ENCODE measurements around the gene RNU2-1.
"Not testable (repeated sequence)": the region's sequence is repeated elsewhere in the genome, so short reads cannot be mapped to it uniquely, and the experiment has no call there.

RNU2-1 gene

DNA sequence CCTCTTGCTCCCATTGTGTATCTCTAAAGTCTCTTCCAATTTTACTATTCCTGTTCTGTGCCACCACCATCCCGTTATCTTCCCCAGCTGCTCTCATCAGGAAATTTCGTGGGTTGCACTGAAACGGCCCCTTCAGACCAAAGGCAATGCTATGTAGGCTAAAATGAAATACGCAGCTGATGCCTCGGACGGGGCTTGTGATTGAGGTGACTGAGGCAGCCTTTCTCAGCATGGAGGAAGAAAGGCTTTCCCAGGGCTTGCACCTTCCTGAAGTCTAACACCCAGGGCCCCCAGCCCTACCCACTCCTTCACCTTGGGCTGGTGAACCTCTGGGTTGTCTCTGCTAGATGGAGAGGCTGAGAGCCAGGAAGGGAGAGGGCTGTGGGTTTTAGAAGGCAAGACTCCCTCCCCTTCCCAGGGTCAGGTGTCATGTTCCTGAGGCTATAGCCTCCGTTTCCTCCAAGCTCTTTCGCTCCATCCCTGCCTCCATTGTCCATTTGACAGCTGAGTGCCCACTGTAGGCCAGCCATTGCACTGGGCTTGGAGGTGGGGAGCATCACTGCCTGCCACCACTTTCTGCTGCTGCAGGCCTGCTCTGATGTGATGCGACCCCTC, 13.2 kb downstream of the RNU2-1 start:
- Mint-ChIP-seq H3K36me3 (peaks cover 66% of the 10 kb centered on the region), H3K9me3 (no peaks in the 10 kb centered on the region), H3K4me3 (no peak overlapping the region), H3K4me1 (peaks cover 12% of the 10 kb centered on the region), H3K27ac (peak overlapping the region; percentile 58)
- ATAC-seq (no peak), DNase-seq (ENCODE audit: low spot score in 2 of 2) (peak in 1 of 2 donors; percentile 44)

GRCh38 chr17:43219746-43220380, 13.9 kb downstream of the RNU2-1 start:
- peak overlapping the region; percentile 53 for H3K27ac Mint-ChIP-seq
- no peak overlapping the region for H3K4me3 Mint-ChIP-seq
- no peaks in the 10 kb centered on the region for H3K9me3 Mint-ChIP-seq
- peaks cover 71% of the 10 kb centered on the region for H3K36me3 Mint-ChIP-seq
- ATAC-seq (no peak), DNase-seq (ENCODE audit: low spot score in 2 of 2) (peak in 1 of 2 donors; percentile 32)
- peaks cover 15% of the 10 kb centered on the region for H3K4me1 Mint-ChIP-seq

GRCh38 chr17:43219001-43219400, 14.8 kb downstream of the RNU2-1 start:
- Mint-ChIP-seq H3K27ac (peak overlapping the region; percentile 53), H3K36me3 (peaks cover 71% of the 10 kb centered on the region), H3K4me1 (peaks cover 16% of the 10 kb centered on the region), H3K9me3 (no peaks in the 10 kb centered on the region), H3K4me3 (no peak overlapping the region)
- peak in 1 of 2 donors; percentile 30 for DNase-seq (ENCODE audit: low spot score in 2 of 2)
- no peak for ATAC-seq

- Mint-ChIP-seq H3K4me1 (peaks cover 29% of the 10 kb centered on the region), H3K36me3 (peaks cover 63% of the 10 kb centered on the region), H3K9me3 (no peaks in the 10 kb centered on the region), H3K27ac (peak overlapping the region; percentile 53), H3K4me3 (no peak overlapping the region)
- DNase-seq (ENCODE audit: low spot score in 2 of 2) (no peak), ATAC-seq (peak; percentile 44)
These were observed 16.1 kb downstream of the RNU2-1 start for GRCh38 chr17:43217614-43218087.

GRCh38 chr17:43216762-43217613, 16.8 kb downstream of the RNU2-1 start:
- peaks cover 62% of the 10 kb centered on the region for H3K36me3 Mint-ChIP-seq
- ATAC-seq: no peak

GRCh38 chr17:43216369-43216761, 17.4 kb downstream of the RNU2-1 start:
- Mint-ChIP-seq H3K9me3 (no peaks in the 10 kb centered on the region), H3K4me1 (peaks cover 38% of the 10 kb centered on the region), H3K4me3 (no peak overlapping the region), H3K27ac (peak overlapping the region; percentile 50), H3K36me3 (peaks cover 63% of the 10 kb centered on the region)
- ATAC-seq (no peak), DNase-seq (ENCODE audit: low spot score in 2 of 2) (no peak)

More at GRCh38 chr17:43216762-43217613, 16.8 kb downstream of the RNU2-1 start:
- H3K9me3 Mint-ChIP-seq: no peaks in the 10 kb centered on the region
- peak overlapping the region; percentile 53 for H3K27ac Mint-ChIP-seq
- peaks cover 36% of the 10 kb centered on the region for H3K4me1 Mint-ChIP-seq
- H3K4me3 Mint-ChIP-seq: no peak overlapping the region
- no peak for DNase-seq (ENCODE audit: low spot score in 2 of 2)

DNA sequence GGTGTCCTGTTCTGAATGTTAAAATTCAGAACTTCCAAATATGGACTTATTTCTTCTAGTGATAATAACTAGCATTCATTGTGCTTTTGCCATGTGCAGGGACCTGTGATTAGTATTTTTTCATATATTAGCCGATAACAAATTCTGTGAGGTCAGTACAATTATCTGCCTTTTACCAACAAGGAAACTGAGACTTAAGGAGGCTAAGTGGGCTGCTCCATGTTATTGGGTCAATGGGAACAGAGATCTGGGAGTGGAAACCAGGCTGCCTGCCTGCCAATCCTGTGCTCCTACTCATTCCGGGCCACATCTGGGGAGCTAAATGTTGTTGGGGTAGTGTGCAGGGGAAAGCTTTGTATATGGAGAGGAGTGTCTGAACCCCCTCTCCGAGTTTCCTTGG, 18.4 kb downstream of the RNU2-1 start:
- DNase-seq (ENCODE audit: low spot score in 2 of 2): no peak
- peaks cover 46% of the 10 kb centered on the region for H3K4me1 Mint-ChIP-seq
- no peak overlapping the region for H3K4me3 Mint-ChIP-seq
- H3K9me3 Mint-ChIP-seq: no peaks in the 10 kb centered on the region
- peaks cover 62% of the 10 kb centered on the region for H3K36me3 Mint-ChIP-seq
- ATAC-seq: no peak
- H3K27ac Mint-ChIP-seq: peak overlapping the region; percentile 50

DNA sequence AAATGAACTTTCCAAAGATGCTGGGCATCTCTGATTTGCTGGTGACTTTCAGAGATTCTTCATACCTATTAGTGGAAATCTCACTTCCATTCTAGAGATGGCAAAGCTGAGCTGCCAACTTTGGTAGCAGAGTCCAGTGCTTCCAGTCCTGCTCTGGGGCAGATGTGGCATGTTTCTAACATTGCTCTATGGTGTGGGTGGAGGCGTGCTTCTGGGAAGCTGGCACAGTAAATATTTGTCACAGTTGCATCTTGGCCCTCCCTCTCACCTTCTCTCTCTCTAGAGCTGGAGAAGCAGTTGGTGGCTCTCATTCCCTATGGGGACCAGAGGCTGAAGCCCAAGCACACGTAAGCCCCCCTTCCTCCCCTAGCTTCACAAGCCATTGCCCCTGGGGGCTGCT, 20.2 kb downstream of the RNU2-1 start:
- ATAC-seq: no peak
- Mint-ChIP-seq H3K36me3 (peaks cover 67% of the 10 kb centered on the region), H3K9me3 (no peaks in the 10 kb centered on the region), H3K4me1 (peaks cover 46% of the 10 kb centered on the region), H3K27ac (peak overlapping the region; percentile 97), H3K4me3 (peak overlapping the region; percentile 97)
- DNase-seq (ENCODE audit: low spot score in 2 of 2): no peak

- peaks cover 64% of the 10 kb centered on the region for H3K36me3 Mint-ChIP-seq
- no peak for DNase-seq (ENCODE audit: low spot score in 2 of 2)
These were observed 20.9 kb downstream of the RNU2-1 start for GRCh38 chr17:43212641-43213490.

DNA sequence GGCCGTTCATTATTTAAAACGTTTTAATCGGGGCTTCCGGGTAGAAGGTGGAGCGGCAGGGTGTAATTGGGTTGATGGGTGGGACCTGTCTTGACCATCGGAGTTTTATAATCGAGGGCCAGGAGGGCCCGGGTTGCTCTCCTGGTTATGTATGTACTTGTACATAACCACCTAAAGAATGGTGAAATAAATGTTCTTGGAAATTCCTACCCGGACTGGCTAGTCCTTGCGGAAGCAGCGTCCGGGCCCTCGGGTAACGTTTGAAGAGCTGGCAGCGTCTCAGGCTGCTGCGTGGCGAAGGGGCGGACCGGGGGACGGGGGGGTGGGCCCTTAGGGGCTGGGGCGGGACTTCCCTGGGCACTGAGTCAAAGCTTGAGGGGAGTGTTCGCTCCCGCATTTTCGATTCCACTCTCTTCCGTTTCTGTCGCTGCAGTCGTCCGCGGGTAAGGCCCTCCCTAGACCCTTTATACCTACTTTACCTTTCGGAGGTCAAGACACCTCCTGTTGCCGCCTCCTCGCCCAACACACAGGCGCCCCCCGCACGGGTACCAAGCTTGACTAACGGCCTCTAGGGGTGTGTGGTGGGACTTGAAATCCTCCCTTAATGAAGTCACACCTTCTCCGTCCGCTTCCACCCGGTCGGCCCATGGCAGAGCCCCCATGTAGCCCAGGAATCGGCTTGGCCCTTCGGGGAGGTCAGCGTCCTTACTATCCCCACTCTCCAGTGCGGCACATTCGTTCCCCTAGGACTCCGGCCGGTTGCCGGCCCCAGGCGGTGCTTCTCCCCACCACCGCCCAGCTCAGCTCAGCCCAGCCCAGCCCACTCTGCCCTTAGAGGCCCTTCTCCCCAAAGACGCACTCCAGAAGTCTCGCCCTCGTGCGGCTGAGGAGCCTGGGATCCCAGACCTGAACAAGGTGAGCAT, 22.0 kb downstream of the RNU2-1 start, which contains the start of gene TMEM106A:
TMEM106A (plus strand) TSS at position 396 of the 923 bp plus-strand sequence. CDS start 1,167 bp downstream, outside the sequence.
- DNase-seq (ENCODE audit: low spot score in 2 of 2) (peak; percentile 55 to 87), ATAC-seq (peak; percentile 94)
- H3K9me3 Mint-ChIP-seq: no peaks in the 10 kb centered on the region
- peak within 1 kb of the TSS; percentile 97 for H3K4me3 Mint-ChIP-seq
- H3K4me1 Mint-ChIP-seq: peaks cover 38% of the 10 kb centered on the region
- H3K27ac Mint-ChIP-seq: peak within 1 kb of the TSS; percentile 97
- peaks cover 56% of the 10 kb centered on the region for H3K36me3 Mint-ChIP-seq

More at GRCh38 chr17:43212641-43213490, 20.9 kb downstream of the RNU2-1 start:
- H3K4me3 Mint-ChIP-seq: peak overlapping the region; percentile 97
- ATAC-seq: no peak
- H3K4me1 Mint-ChIP-seq: peaks cover 43% of the 10 kb centered on the region
- no peaks in the 10 kb centered on the region for H3K9me3 Mint-ChIP-seq
- peak overlapping the region; percentile 97 for H3K27ac Mint-ChIP-seq

GRCh38 chr17:43211123-43211479, 22.7 kb downstream of the RNU2-1 start:
- H3K36me3 Mint-ChIP-seq: peaks cover 56% of the 10 kb centered on the region
- no peak for DNase-seq (ENCODE audit: low spot score in 2 of 2)
- H3K27ac Mint-ChIP-seq: peak overlapping the region; percentile 97
- no peak for ATAC-seq
- peak overlapping the region; percentile 97 for H3K4me3 Mint-ChIP-seq
- no peaks in the 10 kb centered on the region for H3K9me3 Mint-ChIP-seq
- peaks cover 38% of the 10 kb centered on the region for H3K4me1 Mint-ChIP-seq

DNA sequence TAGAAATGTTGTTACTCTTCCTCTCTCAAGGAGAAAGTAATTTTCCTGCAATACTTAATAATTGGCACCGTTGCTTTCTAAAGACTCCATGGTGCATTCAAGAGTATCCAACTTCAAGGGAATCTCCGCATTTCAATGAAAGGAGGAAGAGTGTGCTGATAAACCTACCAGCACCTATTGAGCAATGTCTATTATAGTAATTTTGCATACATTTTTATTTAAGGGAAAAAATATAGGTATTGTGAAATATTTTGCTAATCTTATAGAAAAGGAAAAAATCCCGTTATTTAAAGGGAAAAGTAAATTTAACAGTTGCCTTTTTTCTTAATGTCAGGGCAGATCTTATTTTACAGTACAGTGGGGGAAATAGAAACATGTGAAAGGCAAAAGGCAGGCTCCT, 23.2 kb downstream of the RNU2-1 start:
- Mint-ChIP-seq H3K4me1 (peaks cover 34% of the 10 kb centered on the region), H3K9me3 (no peaks in the 10 kb centered on the region), H3K4me3 (peak overlapping the region; percentile 97), H3K27ac (peak overlapping the region; percentile 97), H3K36me3 (peaks cover 56% of the 10 kb centered on the region)
- no peak for ATAC-seq
- DNase-seq (ENCODE audit: low spot score in 2 of 2): no peak

GRCh38 chr17:43203013-43203412, 30.8 kb downstream of the RNU2-1 start:
- not testable (repeated sequence) for H3K4me3 Mint-ChIP-seq; ATAC-seq; H3K27ac Mint-ChIP-seq; H3K9me3 Mint-ChIP-seq; DNase-seq (ENCODE audit: low spot score in 2 of 2); H3K4me1 Mint-ChIP-seq
- H3K36me3 Mint-ChIP-seq: peaks cover 90% of the 10 kb centered on the region

DNA sequence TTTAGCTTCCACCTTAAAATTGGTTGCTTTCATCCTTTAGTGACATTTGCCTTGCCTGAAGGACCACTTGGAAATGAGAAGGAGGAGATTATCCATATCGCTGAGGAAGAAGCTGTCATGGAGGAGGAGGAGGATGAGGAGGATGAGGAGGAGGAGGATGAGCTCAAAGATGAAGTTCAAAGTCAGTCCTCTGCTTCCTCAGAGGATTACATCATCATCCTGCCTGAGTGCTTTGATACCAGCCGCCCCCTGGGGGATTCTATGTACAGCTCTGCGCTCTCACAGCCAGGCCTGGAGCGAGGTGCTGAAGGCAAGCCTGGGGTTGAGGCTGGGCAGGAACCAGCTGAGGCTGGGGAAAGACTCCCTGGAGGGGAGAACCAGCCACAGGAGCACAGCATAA, 33.6 kb downstream of the RNU2-1 start:
- H3K36me3 Mint-ChIP-seq: peaks cover 100% of the 10 kb centered on the region
- no peaks in the 10 kb centered on the region for H3K9me3 Mint-ChIP-seq
- H3K27ac Mint-ChIP-seq: peak overlapping the region; percentile 71
- H3K4me1 Mint-ChIP-seq: peaks cover 5% of the 10 kb centered on the region
- DNase-seq (ENCODE audit: low spot score in 2 of 2): no peak
- ATAC-seq: no peak
- no peak overlapping the region for H3K4me3 Mint-ChIP-seq
